Activated T-cell treated with anti-CD3 and anti-CD28 coated beads, Interleukin-2, amount 50 U/mL, for 4 hours (primary cell): ENCODE measurements around the gene ECHDC1. TPM values are rescaled to one million over a fixed set of nuclear protein-coding genes. Genes with fewer than 3 reads are reported as not detected.

Source experiments
- ATAC-seq, 2 donors: fragments of 200-7000 bp; cut with Tn5 transposase; one replicate each; pipeline ENCODE4 v1.10.0; 2021
- DNase-seq: peaks from one replicate; pipeline ENCODE4 v3.0.0-alpha.2; 2020
- H3K27me3 Mint-ChIP-seq: one replicate; pipeline ENCODE4 v1.8.0; 2021; ENCODE audit warnings: low read depth, mixed read lengths
- H3K36me3 Mint-ChIP-seq: one replicate; pipeline ENCODE4 v1.8.0; 2022; ENCODE audit warnings: mixed read lengths; ENCODE audit not compliant: insufficient read depth
- H3K4me1 Mint-ChIP-seq: one replicate; pipeline ENCODE4 v1.8.0; 2021; ENCODE audit warnings: low read depth, mixed read lengths
- H3K4me3 Mint-ChIP-seq: one replicate; pipeline ENCODE4 v1.8.0; 2021; ENCODE audit warnings: mild to moderate bottlenecking, moderate library complexity, mixed read lengths
- H3K9me3 Mint-ChIP-seq: one replicate; pipeline ENCODE4 v1.8.0; 2021; ENCODE audit warnings: mixed read lengths
- total RNA-seq, 3 donors: library from RNA; stranded (reverse); gene quantifications; one replicate each; pipeline ENCODE4 v1.2.1, GENCODE V29; 2021

ECHDC1 gene
- total RNA-seq, 3 donors from 2014 or later = 80.3 to 88.1 (median 86.5) TPM

GRCh38 chr6:127249621-127250020 lies 93.8 kb downstream of the ECHDC1 start:
- H3K9me3 Mint-ChIP-seq = no peaks in the 10 kb centered on the region
- H3K36me3 Mint-ChIP-seq = no peaks in the 10 kb centered on the region
- H3K27me3 Mint-ChIP-seq = peaks cover 8% of the 10 kb centered on the region

GRCh38 chr6:127247114-127248096 lies 96.0 kb downstream of the ECHDC1 start:
- H3K4me3 Mint-ChIP-seq = no peak overlapping the region

More at GRCh38 chr6:127249621-127250020, 93.8 kb downstream of the ECHDC1 start:
- Mint-ChIP-seq H3K4me3 (no peak overlapping the region), H3K4me1 (no peaks in the 10 kb centered on the region)
- ATAC-seq = no peak
- no peak for DNase-seq

GRCh38 chr6:127243501-127243900 lies 99.9 kb downstream of the ECHDC1 start:
- no peaks in the 10 kb centered on the region for H3K9me3 Mint-ChIP-seq
- H3K4me1 Mint-ChIP-seq = no peaks in the 10 kb centered on the region
- H3K4me3 Mint-ChIP-seq = no peak overlapping the region
- no peaks in the 10 kb centered on the region for H3K36me3 Mint-ChIP-seq
- ATAC-seq = no peak
- peaks cover 19% of the 10 kb centered on the region for H3K27me3 Mint-ChIP-seq
- no peak for DNase-seq

More at GRCh38 chr6:127247114-127248096, 96.0 kb downstream of the ECHDC1 start:
- Mint-ChIP-seq H3K27me3 (peaks cover 8% of the 10 kb centered on the region), H3K4me1 (no peaks in the 10 kb centered on the region), H3K9me3 (no peaks in the 10 kb centered on the region), H3K36me3 (no peaks in the 10 kb centered on the region)
- no peak for ATAC-seq
- no peak for DNase-seq

Other genes starting within 250 kb of the ECHDC1 start
- gene RSPO3, start 224.9 kb downstream of the ECHDC1 start, total RNA-seq = not detected
- 10 to 100 TPM; 14.5 to 15.8 (median 15.1) TPM for gene RNF146, start 76.7 kb downstream of the ECHDC1 start, total RNA-seq
- 1 to 10 TPM; 1.6 to 3.0 (median 1.6) TPM for gene KIAA0408, start 115.8 kb upstream of the ECHDC1 start, total RNA-seq
- not detected for gene C6orf58, start 233.6 kb upstream of the ECHDC1 start, total RNA-seq